Stimulated activated CD4-positive, alpha-beta T cell treated with anti-CD3 and anti-CD28 coated beads, Interleukin-2, amount 100 ng/mL, for 48 hours (primary cell): Measurements from ENCODE around the gene B3GALT4.
A peak's percentile ranks its signal among the peaks of the same experiment; 100 is the strongest.

ENCODE experiments used
- DNase-seq, 2 donors: peaks; one replicate each; pipeline ENCODE4 v3.0.0-alpha.2; 2020

B3GALT4 gene

GRCh38 chr6:33315793-33316602 lies 39.1 kb downstream of the B3GALT4 start:
- DNase-seq: no peak

- DNase-seq: no peak
Measured at GRCh38 chr6:33316603-33317418, 39.9 kb downstream of the B3GALT4 start.

GRCh38 chr6:33317419-33317668 lies 40.4 kb downstream of the B3GALT4 start:
- no peak for DNase-seq

- peak; percentile 93 to 96 for DNase-seq
Measured at GRCh38 chr6:33317669-33318425, 40.9 kb downstream of the B3GALT4 start, which contains the start of gene ZBTB22. TSS of gene ZBTB22 (minus strand) at chr6:33317744. CDS start at chr6:33316916, 828 bp downstream.

- no peak for DNase-seq
Measured at GRCh38 chr6:33318426-33319073, 41.6 kb downstream of the B3GALT4 start.

- no peak for DNase-seq
Measured at GRCh38 chr6:33319939-33320314, 43.0 kb downstream of the B3GALT4 start.

- no peak for DNase-seq
Measured at GRCh38 chr6:33320315-33321181, 43.6 kb downstream of the B3GALT4 start.

GRCh38 chr6:33321227-33321626 lies 44.3 kb downstream of the B3GALT4 start:
- no peak for DNase-seq

GRCh38 chr6:33323623-33323948 lies 46.7 kb downstream of the B3GALT4 start:
- DNase-seq: no peak

- DNase-seq: no peak
Measured at GRCh38 chr6:33324125-33324524, 47.2 kb downstream of the B3GALT4 start.
